Suprapubic skin (tissue), 3 donors: ENCODE measurements around the gene ZNF296.

Experiments
- CTCF ChIP-seq, 2 donors: fragments of 200-600 bp in 1 of 2; fragments of 450-650 bp in 1 of 2; sonication (generic) in 1 of 2; IDR thresholded peaks; one replicate each; pipeline ENCODE4 v1.5.1; 2016 to 2019; ENCODE audit warnings: antibody characterized with exemption in 2 of 2, mild to moderate bottlenecking in 1 of 2, moderate library complexity in 1 of 2
- POLR2AphosphoS5 ChIP-seq, 3 donors: sonication (generic); formaldehyde crosslinking; IDR thresholded peaks; one replicate each; pipeline ENCODE4 v1.6.1; 2017; ENCODE audit warnings: antibody characterized with exemption in 3 of 3

- TF ChIP-seq POLR2AphosphoS5 (IDR thresholded peaks at IDR 0.05): no peak
- TF ChIP-seq CTCF (IDR thresholded peaks at IDR 0.05): no peak
These were observed 40.5 kb downstream of the ZNF296 start for GRCh38 chr19:45035755-45036154.
